Loucy (cell line): ENCODE measurements around the gene CCDC12.

Source experiments
- EZH2phosphoT487 ChIP-seq: fragments of 200-600 bp; IDR thresholded peaks from 2 replicates; pipeline ENCODE4 v1.6.1; 2018; ENCODE audit warnings: antibody characterized with exemption, mild to moderate bottlenecking, moderate library complexity, borderline replicate concordance
- TF ChIP-seq, protein P1 (sequence below): fragments of 200-600 bp; sonication (generic); conservative IDR thresholded peaks from 2 replicates; pipeline ENCODE4 v1.5.1; 2014; ENCODE audit warnings: mild to moderate bottlenecking, antibody characterized with exemption, low read length

DNA sequence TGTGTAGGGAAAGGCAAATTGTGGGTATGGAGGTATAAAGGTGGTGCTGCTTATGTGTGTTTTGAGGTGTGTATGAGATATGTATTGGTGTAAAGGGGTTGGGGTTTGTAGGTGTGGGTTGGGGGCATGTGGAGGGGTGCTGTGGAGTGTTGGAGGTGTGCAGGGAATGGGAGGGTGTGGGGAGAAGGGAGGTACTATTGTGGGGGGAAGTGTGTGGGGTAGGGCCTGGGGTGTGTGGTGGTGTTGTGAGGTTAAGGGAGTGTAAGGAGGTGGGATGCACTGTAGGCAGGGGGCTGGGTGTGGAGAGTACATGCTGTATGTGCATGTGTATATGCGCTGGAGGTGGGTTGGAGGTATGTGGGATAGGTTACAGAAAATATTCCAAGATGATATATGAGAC lies 15.7 kb downstream of the CCDC12 start:
- TF ChIP-seq, protein P1, sequence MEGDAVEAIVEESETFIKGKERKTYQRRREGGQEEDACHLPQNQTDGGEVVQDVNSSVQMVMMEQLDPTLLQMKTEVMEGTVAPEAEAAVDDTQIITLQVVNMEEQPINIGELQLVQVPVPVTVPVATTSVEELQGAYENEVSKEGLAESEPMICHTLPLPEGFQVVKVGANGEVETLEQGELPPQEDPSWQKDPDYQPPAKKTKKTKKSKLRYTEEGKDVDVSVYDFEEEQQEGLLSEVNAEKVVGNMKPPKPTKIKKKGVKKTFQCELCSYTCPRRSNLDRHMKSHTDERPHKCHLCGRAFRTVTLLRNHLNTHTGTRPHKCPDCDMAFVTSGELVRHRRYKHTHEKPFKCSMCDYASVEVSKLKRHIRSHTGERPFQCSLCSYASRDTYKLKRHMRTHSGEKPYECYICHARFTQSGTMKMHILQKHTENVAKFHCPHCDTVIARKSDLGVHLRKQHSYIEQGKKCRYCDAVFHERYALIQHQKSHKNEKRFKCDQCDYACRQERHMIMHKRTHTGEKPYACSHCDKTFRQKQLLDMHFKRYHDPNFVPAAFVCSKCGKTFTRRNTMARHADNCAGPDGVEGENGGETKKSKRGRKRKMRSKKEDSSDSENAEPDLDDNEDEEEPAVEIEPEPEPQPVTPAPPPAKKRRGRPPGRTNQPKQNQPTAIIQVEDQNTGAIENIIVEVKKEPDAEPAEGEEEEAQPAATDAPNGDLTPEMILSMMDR = no peak
- TF ChIP-seq EZH2phosphoT487 = no peak
